Measurements from ENCODE around the gene ZNF611.

The ZNF611 gene

GRCh38 chr19:52660981-52661380 lies 73.9 kb downstream of the ZNF611 start:
- no peak overlapping the region for H3K4me2 ChIP-seq (ENCODE audit: low read depth, low read length, poor library complexity, severe bottlenecking)
- no peak overlapping the region for H3K4me3 ChIP-seq (ENCODE audit: insufficient read depth, low read length, poor library complexity, severe bottlenecking)
- no peaks in the 10 kb centered on the region for H3F3A ChIP-seq (ENCODE audit: insufficient read depth)
- no peak overlapping the region for H3K27ac ChIP-seq (ENCODE audit: low read depth, low read length)
- no peak overlapping the region for H2AFZ ChIP-seq (ENCODE audit: low read depth, low read length, severe bottlenecking)
- H3K36me3 ChIP-seq (ENCODE audit: low read length), result peaks cover 7% of the 10 kb centered on the region; the same call in 1 of the 2 replicates
- H3K9me2 ChIP-seq (replicated peaks; ENCODE audit: insufficient read depth, low read length), result no peaks in the 10 kb centered on the region
- TF ChIP-seq EZH2phosphoT487 (conservative IDR thresholded peaks at IDR 0.05; ENCODE audit: low read length) (no peak), CTCF (IDR thresholded peaks at IDR 0.05; ENCODE audit: insufficient read depth, low read length, poor library complexity, severe bottlenecking) (no peak)
- no peaks in the 10 kb centered on the region for H3K9me3 ChIP-seq (ENCODE audit: insufficient read depth, low read length)
- peaks cover 31% of the 10 kb centered on the region for H3K79me2 ChIP-seq (ENCODE audit: insufficient read depth, low read length)
- no peaks in the 10 kb centered on the region for H4K20me1 ChIP-seq (ENCODE audit: low read depth, low read length)
- no peak overlapping the region for H3K9ac ChIP-seq (ENCODE audit: low read length)
- no peaks in the 10 kb centered on the region for H3K27me3 ChIP-seq (ENCODE audit: low read length)

GRCh38 chr19:52659013-52659412 lies 75.8 kb downstream of the ZNF611 start:
- no peaks in the 10 kb centered on the region for H3F3A ChIP-seq (ENCODE audit: insufficient read depth)
- H3K27ac ChIP-seq (ENCODE audit: low read depth, low read length), result no peak overlapping the region
- no peak overlapping the region for H3K4me2 ChIP-seq (ENCODE audit: low read depth, low read length, poor library complexity, severe bottlenecking)
- H3K27me3 ChIP-seq (ENCODE audit: low read length), result no peaks in the 10 kb centered on the region
- H2AFZ ChIP-seq (ENCODE audit: low read depth, low read length, severe bottlenecking), result no peak overlapping the region
- peaks cover 23% of the 10 kb centered on the region for H3K36me3 ChIP-seq (ENCODE audit: low read length)
- no peaks in the 10 kb centered on the region for H3K9me2 ChIP-seq (replicated peaks; ENCODE audit: insufficient read depth, low read length)
- no peak overlapping the region for H3K9ac ChIP-seq (ENCODE audit: low read length)
- H3K9me3 ChIP-seq (ENCODE audit: insufficient read depth, low read length), result no peaks in the 10 kb centered on the region
- H3K4me3 ChIP-seq (ENCODE audit: insufficient read depth, low read length, poor library complexity, severe bottlenecking), result no peak overlapping the region
- H4K20me1 ChIP-seq (ENCODE audit: low read depth, low read length), result no peaks in the 10 kb centered on the region
- peaks cover 16% of the 10 kb centered on the region; the same call in 1 of the 2 replicates for H3K79me2 ChIP-seq (ENCODE audit: insufficient read depth, low read length)
- TF ChIP-seq CTCF (IDR thresholded peaks at IDR 0.05; ENCODE audit: insufficient read depth, low read length, poor library complexity, severe bottlenecking) (no peak), EZH2phosphoT487 (conservative IDR thresholded peaks at IDR 0.05; ENCODE audit: low read length) (no peak)

- Histone ChIP-seq H2AFZ (ENCODE audit: low read depth, low read length, severe bottlenecking) (no peak overlapping the region), H3K27ac (ENCODE audit: low read depth, low read length) (no peak overlapping the region), H3K79me2 (ENCODE audit: insufficient read depth, low read length) (peaks cover 16% of the 10 kb centered on the region; the same call in 1 of the 2 replicates), H3K9me3 (ENCODE audit: insufficient read depth, low read length) (no peaks in the 10 kb centered on the region), H3K9ac (ENCODE audit: low read length) (no peak overlapping the region), H3K27me3 (ENCODE audit: low read length) (no peaks in the 10 kb centered on the region), H4K20me1 (ENCODE audit: low read depth, low read length) (no peaks in the 10 kb centered on the region), H3F3A (ENCODE audit: insufficient read depth) (no peaks in the 10 kb centered on the region), H3K4me3 (ENCODE audit: insufficient read depth, low read length, poor library complexity, severe bottlenecking) (no peak overlapping the region), H3K36me3 (ENCODE audit: low read length) (peaks cover 24% of the 10 kb centered on the region), H3K9me2 (replicated peaks; ENCODE audit: insufficient read depth, low read length) (no peaks in the 10 kb centered on the region), H3K4me2 (ENCODE audit: low read depth, low read length, poor library complexity, severe bottlenecking) (no peak overlapping the region)
- no peak for TF ChIP-seq CTCF (IDR thresholded peaks at IDR 0.05; ENCODE audit: insufficient read depth, low read length, poor library complexity, severe bottlenecking)
- TF ChIP-seq EZH2phosphoT487 (conservative IDR thresholded peaks at IDR 0.05; ENCODE audit: low read length), result no peak
These were observed 76.2 kb downstream of the ZNF611 start for GRCh38 chr19:52658595-52658994.
